Measurements from ENCODE around the gene LMAN2.
A peak's percentile ranks its signal among the peaks of the same experiment; 100 is the strongest.

DNA sequence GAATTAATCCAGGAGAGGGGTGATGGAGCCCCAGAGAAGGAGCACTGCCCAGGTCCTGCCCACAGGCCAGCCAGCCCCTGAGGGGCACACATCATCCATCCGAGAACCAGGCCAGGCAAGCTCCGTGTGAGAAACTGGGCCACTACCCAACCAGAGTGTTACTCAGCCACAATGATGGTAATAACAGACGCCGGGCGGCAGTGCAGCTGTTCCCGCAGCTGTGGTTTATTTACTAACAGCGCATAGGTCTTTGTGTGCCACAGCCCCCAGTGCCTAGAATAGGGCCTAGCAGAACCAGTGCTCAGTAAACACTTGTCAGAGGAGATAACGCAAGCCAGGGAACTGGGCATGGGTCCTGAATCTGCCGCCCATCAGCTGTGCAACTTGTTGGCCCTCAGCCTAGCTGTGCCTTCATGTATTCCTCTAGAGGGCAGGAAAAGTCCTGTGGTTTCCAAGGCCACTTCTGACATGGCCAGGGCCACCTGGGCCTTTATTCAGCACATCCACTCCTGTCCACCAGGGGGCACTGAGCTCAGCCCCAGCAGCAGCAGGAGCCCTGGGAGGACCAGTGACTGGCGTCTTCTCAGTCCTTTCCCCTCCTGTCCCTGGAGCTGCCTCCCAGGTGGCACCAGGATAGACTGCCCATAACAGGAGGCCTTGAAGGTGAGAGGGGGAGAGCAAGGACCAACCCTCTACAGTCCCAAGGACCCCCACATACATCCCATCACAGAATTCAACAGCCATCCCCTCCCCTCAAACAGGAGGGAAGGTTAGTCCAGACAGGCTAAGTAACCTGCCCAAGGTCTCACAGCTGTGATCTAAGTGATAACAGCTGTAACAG, 41.9 kb downstream of the LMAN2 start:
- peak; percentile 98 for TF ChIP-seq CTCF (IDR thresholded peaks at IDR 0.05; ENCODE audit: low read depth, low read length, poor library complexity, severe bottlenecking)
- TF ChIP-seq EZH2phosphoT487 (IDR thresholded peaks at IDR 0.05; ENCODE audit: borderline replicate concordance, low read length) = no peak
